GM19023 (cell line): ENCODE results near the gene LDHB.
A peak's percentile ranks its signal among the peaks of the same experiment; 100 is the strongest.
"Not testable (repeated sequence)": the region's sequence is repeated elsewhere in the genome, so short reads cannot be mapped to it uniquely, and the experiment has no call there.

Experiments used
- ATAC-seq: cut with Tn5 transposase; IDR thresholded peaks from one replicate; pipeline ENCODE4 v1.9.1; 2021; ENCODE audit warnings: mild to moderate bottlenecking, moderate library complexity; ENCODE audit not compliant: unreplicated experiment

The LDHB gene

DNA sequence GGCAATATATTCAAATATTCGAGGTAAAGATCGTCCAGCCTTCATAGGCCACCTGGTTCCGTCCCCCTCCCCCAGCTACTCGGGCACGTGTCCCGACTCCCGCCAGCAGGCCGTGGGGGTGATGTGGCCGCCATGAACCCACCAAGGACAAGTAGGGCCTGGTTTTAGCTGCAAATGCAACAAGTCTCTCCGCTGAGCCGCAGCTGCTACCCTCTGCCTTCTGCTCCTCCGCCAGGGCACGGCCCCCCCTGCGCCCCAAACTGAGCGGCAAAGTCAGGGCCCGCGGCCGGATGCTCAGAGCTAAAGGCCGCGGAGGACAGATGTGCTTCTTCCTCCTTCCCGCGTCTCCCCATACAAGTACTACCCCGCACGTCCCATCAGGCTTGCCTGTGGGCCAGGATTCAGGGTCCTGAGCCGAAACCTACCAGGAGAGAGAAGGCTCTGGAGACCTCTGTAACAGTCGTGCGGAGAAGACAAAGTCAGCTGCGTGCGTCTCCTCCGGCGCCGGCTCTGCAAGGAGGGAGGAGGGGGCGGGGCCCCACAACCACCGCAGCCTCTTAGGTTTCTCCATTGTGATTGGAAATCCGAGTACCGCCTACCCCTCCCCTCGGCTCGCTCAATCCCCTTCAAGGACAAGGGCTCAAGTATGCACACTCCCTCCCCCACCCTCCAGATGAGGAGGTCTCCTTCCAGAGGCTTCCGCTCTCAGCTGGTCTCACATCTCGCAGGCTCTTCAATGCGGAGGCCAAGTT is at the start of gene LDHB:
Gene LDHB, minus strand, starts transcription at position 517 of the 752 bp plus-strand sequence. CDS start 3,171 bp downstream, outside the sequence.
- ATAC-seq, result peak; percentile 92

DNA sequence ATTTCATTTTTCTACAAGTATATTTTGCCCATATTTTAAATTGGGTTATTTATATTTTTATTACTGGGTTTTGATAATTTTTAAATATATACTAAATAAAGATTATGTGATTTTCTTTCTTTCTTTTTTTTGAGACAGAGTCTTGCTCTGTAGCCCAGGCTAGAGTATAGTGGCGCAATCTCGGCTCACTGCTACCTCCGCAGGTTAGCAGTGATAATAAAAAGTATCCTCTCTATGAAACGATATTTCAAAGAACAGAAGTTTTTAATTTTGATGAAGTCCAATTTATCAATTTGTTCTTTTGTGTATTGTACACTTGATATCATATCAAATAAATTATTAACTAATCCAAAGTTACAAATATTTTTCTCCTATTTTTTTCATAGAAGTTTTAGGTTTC is 47.2 kb upstream of the LDHB start:
- ATAC-seq, result no peak

DNA sequence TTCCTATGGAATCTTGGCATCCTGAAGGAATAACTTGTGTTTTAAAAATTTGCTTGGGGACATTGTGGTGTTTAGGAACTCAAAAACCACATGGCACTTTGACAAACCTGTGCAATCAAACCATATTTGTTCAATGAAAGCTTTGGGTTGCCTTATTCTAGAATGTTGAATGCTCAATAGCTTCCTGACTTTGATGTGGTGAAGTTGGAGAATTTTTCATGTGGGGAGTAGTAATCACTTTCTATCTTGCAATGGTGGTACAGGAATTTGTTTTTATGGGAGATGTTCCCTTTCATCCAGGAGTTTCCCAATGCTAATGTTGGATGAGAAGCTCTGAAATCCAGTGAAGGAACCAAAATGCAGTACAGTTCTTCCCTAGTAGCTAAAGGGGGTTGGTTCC is 42.2 kb upstream of the LDHB start:
- no peak for ATAC-seq

DNA sequence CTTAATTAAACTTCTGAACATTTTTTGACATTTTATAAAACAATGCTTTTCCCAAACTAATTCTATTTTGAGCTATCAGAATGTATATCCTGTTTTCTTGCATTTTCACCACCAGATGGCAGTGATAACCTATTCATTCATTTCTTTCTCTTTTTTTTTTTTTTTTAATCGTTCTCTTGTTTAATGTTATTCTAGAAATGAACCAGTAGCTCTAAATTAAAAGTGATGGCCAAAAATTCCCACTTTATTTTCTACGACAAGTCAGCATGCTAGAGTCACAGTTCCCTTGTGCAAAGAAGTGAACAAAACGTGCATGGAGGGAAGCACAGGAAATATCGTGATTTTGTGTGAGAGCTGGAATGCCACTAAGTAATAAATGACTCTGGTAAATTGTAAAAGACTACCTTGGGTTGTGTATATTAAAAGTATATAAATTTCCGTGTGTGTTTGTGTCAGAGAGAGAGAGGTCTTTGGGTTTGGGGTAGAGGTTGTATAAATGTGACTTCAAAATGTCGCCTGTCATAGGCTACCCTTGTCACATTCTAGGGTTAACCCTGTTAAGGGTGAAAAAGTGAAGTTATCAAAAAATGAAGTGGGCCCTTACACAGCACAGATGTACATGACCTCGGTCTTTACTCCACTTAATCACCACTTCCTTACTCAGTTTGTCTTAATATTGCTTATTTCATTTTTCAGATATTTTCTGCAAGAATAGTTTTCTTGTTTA is 40.4 kb upstream of the LDHB start:
- ATAC-seq, result no peak

DNA sequence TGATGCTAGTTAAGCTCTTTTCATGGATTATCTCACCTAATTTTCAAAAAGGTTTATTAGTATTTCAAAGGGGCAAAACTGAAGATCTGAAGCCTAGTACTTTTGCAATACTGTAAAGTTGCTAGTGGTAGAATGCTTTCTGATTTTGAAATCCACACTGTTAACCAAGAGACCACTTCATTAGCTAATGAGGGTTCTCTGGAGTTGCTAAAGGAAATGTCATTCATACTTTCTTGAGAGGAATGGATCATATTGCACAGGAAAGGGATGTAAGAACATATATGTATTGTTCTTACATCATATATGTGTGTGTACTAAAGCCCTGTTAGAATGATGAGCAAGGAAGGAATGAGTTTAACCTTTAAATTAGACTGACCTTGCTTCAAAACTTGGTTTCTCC is 39.0 kb upstream of the LDHB start:
- ATAC-seq, result no peak

DNA sequence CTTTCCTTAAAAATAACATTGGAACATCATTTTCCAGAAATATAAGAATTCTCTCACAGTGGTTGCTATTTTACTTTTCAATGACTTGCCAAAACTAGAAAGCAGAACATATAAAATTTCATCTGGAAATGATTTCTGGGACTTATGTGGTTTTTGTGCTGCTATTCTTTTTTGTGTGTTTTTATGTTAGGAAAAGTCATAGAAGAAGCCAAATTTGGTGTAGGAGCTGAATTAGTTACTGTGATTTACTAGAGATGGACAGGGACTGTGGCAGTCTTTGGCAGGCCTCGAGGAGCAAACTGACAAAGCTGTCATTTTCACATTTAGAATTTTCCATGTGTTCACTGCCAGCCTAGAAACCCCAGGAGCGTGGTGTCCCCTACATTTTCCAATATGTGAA is 38.3 kb upstream of the LDHB start:
- no peak for ATAC-seq

DNA sequence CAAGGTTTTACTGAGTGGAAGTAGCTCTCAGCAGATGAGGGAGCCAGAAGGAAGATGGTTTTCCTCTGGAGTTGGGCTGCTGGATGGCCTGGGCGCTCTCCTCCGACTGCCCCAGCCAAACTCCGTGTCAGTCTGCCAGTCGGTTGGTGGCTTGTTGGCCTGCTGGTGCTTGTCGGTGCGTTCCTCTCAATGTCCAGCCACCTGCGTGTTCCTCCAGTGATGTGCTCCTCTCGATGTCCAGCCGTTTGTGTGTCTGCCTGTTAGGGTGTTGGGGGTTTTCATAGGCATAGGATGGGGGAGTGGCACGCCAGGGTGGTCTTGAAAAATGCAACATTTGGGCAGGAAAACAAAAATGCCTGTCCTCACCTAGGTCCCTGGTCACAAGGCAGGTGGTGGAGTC is 37.0 kb upstream of the LDHB start:
- ATAC-seq, result no peak

DNA sequence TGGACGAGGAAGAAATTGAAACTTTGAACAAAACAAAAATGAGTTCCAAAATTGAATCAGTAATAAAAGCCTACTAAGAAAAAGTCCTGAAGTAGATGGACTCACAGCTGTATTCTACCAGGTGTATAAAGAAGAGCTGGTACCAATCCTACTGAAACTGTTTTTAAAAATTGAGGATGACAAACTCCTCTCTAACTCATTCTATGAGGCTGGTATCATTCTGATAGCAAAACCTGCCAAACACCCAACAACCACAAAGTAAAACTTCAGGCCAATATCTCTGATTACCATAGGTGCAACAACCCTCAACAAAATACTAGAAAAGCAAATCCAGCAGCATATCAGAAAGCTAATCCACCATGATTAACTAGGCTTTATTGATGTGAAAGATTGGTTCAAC is 33.9 kb upstream of the LDHB start:
- ATAC-seq, result no peak

DNA sequence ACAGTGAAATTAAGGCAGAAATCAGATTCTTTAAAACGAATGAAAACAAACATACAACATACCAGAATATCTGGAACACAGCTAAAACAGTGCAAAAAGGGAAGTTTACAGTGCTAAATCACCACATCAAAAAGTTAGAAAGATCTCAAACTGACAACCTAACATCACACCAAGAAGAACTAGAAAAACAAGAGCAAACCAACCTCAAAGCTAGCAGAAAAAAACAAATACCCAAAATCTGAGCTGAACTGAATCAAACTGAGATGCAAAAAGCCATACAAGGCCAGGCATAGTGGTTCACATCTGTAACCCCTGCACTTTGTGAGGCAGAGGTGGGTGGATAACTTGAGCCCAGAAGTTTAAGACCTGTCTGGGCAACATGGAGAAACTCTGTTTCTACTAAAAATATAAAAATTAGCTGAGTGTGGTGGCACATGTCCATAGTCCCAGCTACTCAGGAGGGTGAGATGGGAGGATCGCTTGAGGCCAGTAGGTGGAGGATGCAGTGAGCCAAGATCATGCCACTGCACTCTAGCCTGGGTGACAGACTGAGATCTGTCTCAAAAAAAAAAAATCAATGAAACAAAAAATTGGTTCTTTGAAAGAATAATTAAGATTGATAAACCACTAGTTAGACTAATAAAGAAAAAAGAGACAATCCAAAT is 33.2 kb upstream of the LDHB start:
- ATAC-seq, result no peak

DNA sequence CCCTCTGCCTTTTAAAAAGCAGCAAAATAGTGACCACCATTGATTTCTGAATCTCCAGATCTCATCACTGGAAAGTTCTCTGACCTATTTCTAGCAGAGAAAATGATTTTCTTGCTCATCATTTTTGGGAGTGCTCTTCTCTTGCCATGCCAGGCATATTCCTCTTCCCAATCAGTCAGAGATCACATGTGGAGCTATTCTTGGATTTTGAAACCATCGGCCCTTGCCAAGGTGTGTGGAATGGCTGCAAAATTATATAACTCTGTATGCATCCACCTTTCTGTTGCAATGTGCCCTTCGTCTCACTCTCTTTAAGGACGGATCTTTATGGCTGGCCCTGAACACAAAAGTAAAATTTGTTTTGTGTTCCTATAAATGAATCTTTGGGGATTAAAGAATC is 25.5 kb upstream of the LDHB start:
- no peak for ATAC-seq

DNA sequence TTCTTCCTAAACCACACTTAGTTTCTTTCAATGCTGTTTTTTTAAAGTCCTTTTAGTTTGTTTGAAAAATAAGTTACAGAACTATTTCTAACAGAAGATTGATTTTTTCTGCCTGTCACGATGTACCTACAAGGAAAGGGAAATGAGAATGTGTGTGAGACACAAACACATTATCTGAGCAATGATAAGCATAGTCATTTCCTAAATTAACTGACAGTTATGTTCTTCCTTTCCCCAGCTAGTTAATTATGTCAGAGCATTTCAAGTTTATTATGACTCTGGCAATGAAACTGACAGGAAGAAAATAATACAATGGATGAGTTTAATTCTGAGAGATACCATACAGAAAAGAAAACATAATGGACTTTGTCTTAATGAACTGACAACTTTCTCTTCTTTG is 21.3 kb upstream of the LDHB start:
- ATAC-seq, result no peak

DNA sequence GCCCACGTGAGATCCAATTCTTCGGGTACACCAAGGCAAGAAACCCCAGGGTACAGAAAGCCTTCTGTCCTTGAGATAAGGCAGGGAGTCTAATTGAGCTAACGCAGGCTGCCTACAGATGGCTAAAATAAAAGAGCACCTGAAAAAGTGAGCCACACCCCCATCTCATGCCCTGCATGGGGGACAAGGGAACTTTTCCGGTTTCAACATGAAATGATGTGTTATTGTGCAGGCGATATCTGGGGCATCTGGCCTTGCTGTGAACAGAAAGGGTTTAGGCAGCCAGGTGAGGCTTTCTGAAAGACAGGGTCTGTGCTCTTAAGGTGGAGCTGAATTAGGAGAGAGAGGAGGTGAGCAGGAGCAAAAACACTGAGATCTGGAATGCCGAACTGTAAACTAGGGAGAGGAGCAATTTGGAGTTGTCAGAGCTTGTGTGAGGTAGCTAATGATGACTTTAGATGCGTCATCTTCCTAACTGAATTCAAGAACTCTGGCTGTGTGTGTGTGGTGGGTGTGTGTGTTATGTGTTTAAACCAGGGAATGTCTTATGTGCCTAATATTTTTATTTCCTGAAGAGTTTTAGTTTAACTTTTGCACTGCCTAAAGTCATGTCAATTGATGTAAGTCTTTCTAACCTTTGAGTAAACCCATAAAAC is 20.1 kb upstream of the LDHB start:
- no peak for ATAC-seq

DNA sequence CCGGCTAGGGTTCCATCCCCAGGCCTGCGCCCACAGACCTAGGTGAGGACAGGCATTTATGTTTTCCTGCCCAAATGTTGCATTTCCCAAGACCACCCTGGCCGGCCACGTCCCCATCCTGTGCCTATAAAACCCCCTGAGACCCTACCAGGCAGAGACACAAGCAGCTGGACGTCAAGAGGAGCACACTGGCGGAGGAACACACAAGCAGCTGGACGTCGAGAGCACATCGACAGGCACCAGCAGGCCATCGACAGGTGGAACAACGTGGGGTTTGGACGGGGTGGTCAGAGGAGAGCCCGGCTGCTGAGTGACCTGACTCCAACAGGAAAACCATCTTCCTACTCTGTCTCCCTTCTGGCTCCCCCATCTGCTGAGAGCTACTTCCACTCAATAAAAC is 19.6 kb upstream of the LDHB start:
- ATAC-seq, result no peak

DNA sequence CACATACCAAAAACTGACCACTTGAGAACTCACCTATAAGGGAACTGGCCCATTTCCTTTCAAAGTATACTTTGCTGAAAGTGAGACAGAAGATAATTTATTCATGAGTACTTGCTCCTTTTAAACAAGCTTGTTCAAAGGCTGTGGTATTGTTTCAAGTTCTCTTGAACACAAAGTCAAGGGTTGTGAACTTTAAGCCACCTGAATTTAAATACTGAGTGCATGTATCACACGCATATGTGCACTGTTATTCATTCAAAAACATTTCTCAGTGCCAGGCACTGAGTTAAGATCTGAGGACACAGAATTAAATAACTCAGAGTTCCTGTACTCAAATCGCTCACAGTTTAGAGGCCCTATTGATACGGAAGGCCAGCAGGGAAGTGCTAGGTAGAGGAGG is 19.1 kb upstream of the LDHB start:
- no peak for ATAC-seq

DNA sequence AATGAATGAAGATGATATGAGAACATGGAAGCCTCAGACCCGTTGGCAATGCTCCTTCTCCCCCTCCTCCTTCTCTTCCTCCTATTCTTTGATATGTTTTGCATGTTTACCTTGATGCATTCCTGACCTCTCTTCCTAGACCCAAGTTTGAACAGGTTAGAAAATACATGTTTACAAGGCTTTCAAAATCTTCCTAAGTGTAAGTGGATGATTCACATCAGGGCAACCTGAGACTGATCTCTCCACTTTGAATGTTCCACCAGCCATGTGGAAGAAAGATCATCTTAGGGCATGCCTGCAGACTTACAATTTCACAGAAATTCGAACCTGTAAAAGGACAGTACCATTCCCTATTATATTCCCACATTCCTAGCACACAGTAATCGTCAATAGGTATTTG is 18.0 kb upstream of the LDHB start:
- no peak for ATAC-seq

DNA sequence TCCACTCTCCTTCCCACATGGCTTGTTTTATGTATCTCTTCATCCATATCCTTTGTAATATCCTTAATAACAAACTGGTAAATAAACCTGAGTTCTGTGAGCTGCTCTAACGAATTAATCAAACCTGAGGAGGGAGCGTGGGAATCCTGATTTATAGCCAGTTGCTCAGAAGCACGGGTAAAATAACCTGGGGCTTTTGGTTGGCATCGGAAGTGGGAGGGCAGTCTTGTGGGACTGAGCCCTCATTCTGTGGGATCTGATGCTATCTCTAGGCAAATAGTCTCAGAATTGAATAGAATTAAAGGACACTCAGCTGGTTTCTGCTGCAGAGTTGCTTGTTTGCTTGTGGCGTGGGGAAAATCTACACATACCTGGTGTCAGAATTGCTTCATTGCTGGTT is 17.5 kb upstream of the LDHB start:
- no peak for ATAC-seq

DNA sequence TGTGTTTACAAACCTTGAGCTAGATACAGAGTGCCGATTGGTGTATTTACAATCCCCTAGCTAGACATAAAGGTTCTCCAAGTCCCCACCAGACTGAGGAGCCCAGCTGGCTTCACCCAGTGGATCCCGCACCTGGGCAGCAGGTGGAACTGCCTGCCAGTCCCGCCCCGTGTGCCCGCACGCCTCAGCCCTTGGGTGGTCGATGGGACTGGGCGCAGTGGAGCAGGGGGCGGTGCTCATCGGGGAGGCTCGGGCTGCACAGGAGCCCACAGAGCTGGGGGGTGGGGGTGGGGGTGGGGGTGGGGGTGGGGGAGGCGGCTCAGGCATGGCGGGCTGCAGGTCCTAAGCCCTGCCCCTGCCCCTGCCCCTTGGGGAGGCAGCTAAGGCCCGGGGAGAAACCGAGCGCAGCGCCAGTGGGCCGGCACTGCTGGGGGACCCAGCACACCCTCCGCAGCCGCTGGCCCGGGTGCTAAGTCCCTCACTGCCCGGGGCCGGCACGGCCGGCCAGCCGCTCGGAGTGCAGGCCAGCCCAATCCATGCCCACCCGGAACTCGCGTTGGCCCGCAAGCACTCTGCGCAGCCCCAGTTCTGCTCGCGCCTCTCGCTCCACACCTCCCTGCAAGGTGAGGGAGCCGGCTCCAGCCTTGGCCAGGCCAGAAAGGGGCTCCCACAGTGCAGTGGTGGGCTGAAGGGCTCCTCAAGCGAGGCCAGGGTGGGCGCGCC is 16.3 kb upstream of the LDHB start:
- ATAC-seq, result not testable (repeated sequence)

DNA sequence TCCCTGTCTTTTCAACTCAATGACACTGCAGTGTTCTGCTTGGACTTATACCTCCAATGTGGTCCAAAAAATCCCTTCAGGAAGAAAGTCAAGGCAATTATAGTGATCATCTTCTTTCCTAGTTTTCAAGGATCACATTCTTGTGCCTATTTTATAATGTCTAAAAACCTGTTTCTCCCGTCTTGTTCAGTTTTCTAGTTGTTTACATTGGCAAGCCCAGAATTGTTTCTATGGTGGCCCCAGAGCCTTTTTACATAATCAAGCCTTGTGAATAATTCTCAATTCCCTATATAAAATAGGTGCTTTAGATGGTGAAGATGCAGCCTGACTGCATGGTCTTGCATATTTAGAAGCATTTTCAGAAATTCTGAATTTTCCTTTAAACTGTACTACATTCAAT is 14.5 kb upstream of the LDHB start:
- ATAC-seq, result no peak

DNA sequence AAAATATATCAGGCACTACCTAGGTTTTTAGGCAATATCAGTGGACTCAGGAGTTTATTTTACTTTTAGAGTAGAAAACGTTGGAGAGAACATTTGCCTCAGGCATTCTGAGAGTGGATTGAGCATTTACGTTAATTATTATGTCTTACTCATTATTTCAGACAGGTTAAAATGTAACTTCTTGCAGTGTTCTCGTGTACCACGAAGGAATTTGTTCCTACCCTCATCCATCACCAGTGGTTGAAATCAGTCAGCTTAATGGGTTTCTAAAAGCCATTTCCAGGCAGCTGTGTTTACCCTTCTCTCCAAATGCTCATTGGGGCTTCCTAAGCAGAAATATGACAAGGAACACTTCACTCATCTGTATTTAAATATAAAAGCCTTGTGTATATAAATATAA is 9.1 kb upstream of the LDHB start:
- no peak for ATAC-seq

DNA sequence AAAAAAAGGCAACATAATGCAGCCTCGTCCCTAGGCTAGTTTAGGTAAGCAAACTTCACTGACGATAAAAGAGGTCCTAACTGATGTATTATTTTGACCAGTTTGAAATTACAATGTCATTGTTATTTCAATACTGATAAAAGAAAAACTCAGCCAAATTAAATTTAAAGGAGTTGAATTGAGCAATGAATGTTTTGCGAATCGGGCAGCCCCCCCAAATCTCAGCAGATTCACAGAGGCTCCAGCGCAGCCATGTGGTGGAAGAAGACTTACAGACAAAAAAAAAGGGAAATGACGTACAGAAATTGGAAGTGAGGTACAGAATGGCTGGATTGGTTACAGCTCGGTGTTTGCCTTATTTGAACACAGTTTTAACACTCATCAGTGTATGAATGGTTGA is 8.2 kb upstream of the LDHB start:
- no peak for ATAC-seq
